MV-4-11 (cell line): ENCODE data around the gene GPC3.

Experiments
- DNase-seq: peaks from one replicate; lab custom pipeline; 2025; lab: John Stamatoyannopoulos, UW

Gene GPC3

GRCh38 chrX:133968109-133968508, 17.3 kb downstream of the GPC3 start:
- DNase-seq: no peak

DNA sequence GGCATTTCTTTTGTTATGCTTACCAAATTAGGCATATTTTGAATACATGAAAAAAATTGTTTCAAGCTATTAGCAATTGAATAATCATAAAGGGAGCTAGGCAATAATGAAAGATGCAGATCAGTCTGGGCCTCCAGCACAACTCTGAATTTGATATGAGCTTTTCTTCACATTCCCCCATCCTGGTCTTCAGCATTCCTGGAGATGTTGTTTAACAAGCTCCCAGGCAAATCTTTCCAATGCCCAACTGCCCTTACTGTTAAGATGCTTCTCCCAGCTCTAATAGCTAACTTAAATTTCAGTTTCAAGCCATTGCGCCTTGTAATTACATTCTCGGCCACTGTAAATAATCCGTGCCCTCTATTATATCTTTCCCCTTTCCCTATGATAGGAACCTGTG, 19.2 kb downstream of the GPC3 start:
- DNase-seq: no peak

DNA sequence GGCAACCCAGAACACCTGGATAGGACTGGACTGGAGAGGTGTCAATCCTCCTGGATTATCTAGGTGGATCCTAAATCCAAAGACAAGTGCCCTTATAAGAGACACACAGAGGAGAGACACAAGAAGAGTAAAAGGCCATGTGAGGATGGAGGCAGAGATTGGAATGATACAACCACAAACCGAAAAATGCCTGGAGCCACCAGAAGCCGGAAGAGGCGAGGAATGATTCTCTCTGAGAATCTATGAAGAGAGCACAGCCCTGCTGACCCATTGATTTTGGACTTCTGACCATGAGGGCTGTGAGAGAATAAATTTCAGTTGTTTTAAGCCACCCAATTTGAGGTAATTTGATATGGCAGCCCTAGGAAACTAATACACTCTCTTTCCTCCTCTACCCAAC, 20.1 kb downstream of the GPC3 start:
- no peak for DNase-seq

GRCh38 chrX:133961046-133961445, 24.3 kb downstream of the GPC3 start:
- no peak for DNase-seq

DNA sequence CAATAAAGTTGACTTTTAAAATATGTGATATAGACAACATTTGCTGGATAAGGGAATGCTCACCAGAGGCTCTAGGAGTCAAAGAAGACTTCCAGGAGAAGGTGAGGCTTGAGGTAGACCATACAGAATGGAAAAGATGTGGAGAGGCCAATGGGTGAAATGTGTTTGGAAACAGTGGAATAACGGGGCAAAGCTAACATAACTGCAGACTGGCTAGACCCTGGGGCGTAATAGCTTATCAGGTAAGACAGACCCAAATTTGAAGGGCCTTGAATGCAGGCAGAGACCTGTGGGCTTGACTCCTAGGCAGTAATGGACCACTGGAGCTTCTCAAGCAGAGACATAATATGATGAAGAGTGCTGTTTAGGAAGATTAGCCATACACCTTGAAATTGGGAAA, 25.4 kb downstream of the GPC3 start:
- DNase-seq: no peak

DNA sequence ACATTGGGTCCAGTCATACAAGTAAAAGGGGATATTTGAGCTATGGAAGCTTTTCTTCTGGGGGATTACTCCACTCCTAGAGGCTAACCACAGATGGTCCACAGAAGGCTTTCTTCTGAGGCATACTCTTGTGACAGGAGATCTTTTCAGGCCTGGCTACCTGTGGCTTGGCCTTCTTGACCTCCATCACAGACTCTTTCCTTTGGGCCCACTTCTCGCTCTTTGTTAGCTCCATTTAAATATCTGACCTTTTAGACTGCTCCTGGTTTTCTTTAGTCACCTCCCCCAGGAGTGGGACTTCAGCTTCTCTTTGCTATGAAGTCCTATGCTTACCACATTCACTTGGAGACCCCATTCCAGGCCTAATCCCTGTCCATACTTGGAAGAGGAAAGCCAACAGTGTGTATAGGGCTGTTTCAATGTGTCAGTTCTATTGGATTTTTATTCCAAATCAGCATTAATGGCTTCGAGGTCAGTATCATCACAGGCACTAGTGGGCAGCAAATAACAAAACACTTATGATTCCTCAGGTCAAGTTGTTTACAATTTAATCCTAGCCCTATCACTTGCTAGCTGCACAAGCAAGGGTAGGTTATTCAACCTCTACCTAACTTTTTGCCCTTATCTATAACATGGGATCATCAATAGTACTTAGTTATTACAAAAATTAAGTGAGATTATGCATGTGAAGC, 26.3 kb downstream of the GPC3 start:
- DNase-seq: no peak

DNA sequence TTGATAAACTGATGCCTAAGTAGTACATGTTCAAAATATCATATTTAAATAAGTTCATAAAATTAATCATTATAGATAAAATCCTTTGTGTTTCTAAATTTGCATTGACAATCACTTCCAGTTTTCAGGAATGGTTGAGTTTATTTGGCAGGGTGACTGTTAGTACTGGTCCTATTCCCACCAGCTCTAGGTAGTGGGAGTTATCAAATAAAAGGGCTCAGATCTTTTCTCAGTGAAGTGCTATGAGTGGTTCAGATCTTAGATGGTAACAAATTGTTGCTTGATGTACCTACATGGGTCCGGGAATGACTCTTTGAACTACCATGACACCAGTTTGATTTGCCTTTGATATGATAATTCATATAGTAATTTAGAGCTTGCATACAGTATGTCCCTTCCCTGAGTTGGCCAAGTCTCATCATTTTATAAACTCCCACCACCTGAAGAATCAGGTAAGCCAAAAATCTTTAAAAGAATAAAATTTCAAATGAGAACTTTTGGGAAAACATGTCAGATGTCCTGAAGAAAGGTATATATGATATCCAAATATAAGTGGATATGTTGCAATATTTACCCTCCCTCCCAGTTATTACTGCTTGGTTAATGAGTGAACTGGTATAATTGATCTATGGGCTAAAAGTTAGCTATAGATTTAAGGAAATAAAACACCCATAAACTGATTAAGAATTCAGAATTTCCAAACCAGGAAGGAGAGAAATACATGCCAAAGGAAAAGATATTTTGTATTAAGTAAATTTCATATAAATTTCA, 28.6 kb downstream of the GPC3 start:
- no peak for DNase-seq

DNA sequence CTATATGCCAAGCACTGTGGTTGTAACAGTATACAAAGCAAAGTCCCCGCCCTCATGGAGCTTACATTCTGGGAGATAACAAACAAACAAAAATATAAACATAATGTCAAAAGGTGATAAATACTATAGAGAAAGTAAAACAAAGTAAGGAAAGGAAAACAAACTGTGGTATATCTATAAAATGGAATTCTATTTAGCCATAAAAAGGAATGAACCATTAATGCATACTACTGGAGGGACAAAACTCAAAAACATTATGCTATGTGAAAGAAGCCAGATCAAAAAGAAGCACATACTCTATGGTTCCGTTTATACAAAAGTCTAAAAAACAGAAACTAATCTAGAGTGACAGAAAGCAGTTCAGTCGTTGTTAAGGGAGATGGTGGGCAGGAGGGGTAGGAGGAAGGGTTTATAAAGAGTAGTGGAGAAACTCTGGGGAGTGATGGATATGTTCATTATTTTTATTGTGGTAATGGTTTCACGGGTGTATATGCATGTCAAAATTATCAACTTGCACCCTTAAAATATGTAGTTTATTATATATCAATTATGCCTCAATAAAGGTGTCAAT, 31.5 kb downstream of the GPC3 start:
- DNase-seq: no peak

DNA sequence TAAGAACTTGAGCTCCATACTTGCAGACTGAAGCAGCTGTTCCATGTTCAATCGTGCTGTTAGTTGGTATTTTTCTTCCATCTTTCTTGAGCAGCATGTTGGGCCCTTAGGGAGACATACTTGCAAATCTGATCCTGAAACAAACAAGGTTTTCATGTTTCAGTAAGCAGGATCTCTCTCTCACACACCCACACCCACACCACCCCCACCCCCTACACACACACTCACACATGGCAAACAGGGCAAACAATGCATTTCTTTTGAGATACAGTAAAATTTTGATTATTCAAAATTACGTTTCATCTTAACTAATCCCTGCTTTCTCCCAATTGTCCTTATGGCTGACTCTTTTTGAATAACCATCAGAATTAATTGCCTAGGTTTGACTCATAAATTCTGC, 32.3 kb downstream of the GPC3 start:
- DNase-seq: no peak

DNA sequence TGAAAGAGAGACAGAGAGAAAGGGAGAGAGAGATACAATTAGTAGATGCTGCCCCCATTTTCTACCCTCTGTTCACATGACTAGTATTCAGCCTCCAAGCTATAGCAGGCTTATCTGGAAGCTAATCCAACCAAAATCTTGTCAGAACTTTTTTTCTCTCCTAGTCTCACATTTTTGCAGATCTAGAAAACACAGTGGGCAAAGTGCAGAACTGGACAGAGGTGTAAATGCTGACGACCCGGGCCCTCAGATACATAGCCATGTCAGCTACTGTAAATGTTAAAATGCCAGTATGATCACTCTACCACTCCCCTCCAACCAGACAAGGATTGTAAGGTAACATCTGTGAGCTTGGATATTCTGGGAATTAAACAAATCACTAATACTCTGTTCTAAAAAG, 34.3 kb downstream of the GPC3 start:
- no peak for DNase-seq

GRCh38 chrX:133950214-133950613, 35.2 kb downstream of the GPC3 start:
- no peak for DNase-seq

DNA sequence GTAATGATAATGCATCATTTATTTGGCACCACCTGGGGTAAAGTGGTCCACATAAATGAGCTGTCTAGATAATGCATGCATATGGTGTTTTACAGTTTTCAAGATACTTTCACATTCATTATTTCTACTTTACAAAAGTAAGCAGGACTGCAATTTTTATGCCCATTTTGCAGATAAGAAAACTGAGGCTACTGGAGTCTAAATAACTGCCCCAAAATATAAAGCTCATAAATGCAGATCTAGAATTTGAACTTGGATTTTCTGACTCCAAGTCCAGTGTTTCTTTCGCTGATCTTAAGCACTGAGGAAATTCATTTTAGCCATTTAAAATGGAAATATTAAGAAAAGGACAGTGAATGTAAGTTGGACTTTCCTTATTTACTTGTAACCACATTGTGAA, 36.5 kb downstream of the GPC3 start:
- no peak for DNase-seq

DNA sequence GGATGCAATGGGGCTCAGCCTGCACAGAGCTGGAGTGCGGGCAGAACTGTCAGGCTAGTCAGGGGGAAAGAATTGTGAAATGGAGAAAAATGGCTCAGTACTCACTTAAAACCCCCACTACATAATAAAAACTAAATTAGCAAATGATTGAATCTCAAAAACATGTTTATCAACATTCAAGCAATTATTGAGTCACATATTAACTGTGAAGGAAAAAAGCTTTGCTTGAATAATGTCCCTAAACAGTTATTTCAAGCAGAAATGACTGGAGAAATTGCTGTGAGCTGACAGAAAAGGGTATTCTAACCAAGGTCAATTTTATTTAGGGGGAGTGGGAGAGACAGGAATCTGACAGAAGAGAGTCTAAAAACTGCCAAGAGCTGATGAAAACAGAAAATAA, 37.4 kb downstream of the GPC3 start:
- DNase-seq: no peak

DNA sequence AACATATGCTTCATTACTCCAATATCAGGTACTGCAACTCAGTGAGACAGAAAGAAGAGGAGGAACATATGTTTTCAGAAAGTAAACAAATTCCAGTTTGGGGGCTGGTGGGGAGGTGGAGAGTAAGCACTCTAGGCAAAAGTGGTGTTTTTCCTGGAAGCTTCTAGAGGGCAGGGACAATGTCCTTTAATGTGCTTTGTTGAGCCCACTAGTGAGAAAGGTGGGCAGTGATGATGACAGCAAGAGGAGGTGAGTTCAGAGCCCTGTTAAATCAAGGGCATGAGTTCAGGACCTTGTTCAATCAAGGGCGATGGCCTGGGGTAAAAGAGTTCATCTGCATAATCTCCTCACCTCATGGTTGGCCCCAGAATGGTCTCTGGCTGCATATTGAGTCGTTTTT, 38.4 kb downstream of the GPC3 start:
- DNase-seq: no peak

- DNase-seq: no peak
These were observed 41.9 kb downstream of the GPC3 start for GRCh38 chrX:133943507-133943906.

DNA sequence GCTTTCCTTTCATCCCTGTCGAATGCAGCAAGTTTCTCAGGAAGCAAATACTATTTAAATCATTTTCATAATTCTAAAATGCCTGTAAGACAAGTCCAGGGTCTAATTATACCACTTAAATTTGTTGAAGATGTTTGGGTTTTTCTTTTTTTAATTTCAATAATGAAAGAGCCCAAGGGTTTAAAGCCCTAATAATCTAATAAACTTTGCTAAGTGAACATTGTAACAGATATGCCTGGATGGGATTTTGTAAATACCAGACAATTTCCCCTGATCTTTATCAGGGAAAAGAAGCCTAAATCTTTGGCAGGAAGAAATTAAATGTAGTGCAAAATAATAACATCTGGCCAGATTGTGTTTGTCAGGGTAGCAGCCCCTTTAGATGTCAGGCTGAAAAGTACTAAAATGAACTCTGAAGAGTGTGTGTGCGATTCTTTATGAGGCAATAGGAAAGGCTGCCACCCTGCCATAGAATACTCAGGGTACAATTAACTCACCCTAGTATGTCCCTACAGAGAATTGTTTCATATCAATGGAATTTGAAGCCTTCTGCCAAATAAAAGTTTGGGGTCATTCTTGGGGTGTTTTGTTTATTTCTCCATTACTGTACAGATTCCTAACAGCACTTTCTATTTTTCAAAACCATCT, 45.6 kb downstream of the GPC3 start:
- DNase-seq: no peak

GRCh38 chrX:133938530-133938929, 46.9 kb downstream of the GPC3 start:
- no peak for DNase-seq

DNA sequence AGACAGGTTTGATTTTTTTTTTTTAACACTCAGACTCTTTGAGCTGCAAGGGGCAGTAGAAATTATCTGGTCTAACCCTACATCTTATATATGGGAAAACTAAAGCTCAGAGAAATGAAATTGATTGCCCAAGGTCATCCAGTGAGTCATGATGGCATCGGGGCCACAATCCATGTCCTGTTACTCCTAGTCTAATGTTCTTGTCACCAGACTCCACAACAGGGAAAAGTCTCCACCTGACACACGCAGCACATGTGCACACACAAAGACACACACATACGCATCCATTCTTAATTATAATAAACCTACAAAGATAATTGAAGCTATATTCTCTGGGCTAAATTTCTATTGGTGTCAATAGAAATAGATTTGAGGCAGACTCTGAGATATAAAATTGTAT, 48.4 kb downstream of the GPC3 start:
- no peak for DNase-seq

DNA sequence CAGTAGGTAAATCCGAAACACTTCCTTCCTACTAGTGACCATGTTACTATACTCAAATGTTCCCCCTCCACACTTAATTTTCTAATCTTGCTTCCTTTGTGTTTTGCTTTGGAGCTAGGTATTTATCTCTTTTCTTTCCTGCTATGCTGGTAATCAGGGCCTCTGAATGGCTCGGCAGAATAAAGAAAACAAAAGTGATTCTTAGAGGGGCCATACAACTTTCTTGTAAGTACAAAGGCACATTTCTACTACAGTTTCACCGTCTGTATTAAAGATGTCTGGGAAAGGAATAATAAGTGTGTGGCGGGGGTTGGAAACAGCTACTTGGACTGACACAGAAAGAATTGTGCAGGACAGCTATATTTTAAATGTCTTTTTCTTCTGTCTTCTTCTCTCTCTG, 50.3 kb downstream of the GPC3 start:
- no peak for DNase-seq

DNA sequence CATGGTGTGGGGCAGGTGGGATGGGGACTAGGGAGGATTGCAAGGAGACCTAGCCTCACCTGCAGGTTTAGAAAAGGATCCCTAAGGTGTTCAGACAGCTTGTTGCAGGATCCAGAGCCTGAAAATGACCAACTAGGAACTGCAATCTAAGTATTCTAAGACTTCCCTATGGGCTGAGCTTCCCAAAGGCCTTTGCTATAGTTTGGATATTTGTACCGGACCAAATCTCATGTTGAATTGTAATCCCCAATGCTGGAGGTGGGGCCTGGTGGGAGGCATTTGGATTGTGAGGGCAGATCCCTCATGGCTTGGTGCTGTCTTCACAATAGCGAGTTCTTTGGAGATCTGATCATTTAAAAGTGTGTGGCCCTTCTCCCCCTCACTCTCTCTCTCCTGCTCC, 52.1 kb downstream of the GPC3 start:
- no peak for DNase-seq

DNA sequence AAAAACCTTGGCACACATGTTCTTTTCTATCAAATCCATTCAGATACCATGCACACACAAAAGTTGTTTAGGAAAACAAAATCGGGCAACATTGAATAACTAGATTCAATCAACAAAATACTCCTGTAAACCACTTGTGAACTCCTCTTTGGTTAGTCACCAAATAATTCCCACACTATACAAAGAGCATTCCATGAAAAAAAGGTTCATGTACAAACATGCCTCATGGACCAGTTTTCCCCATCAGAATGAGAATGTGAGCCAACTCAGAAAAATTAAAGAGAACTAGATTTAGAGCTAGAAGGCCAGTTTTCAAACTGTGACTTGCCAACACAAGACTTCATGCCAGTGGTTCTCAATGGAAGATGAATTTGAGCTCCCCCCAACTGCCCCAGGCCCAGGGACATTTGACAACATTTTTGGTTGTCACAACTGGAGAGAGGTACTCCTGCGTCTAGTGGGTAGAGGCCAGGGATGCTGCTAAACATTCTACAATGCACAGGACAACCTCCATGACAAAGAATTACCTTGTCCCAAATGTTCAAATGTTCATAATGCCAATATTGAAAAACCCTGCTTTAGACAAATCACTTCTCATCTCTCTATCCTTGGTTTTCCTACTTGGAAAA, 55.4 kb downstream of the GPC3 start:
- no peak for DNase-seq

- no peak for DNase-seq
These were observed 57.0 kb downstream of the GPC3 start for GRCh38 chrX:133928365-133928764.

DNA sequence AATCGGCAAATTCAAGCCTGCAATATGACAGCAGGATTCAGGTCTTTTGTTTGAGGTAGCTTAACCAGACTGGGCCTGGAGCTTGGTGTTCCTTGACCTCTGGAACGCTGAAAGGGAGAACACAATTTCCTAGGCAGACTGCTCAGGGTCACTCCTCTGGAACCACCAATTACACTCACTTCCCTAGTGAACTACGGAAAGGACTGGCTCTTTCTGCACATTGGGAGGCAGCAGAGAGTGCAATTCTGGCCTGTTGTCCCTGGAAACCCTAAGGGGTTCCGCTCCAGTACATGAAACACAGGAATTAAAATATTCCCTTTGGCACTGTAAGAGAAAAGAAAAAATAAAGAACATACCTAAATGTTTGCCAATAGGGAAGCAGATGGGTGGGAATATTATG, 58.6 kb downstream of the GPC3 start:
- no peak for DNase-seq
